Endothelial cell (in vitro differentiated cells): Measurements from ENCODE around the gene INSIG2. TPM values are rescaled to one million over a fixed set of nuclear protein-coding genes. Genes with fewer than 3 reads are reported as not detected.

ENCODE experiments used
- DNase-seq: peaks from one replicate; pipeline ENCODE4 v3.0.0; 2021; ENCODE audit warnings: low spot score
- H3K27ac Mint-ChIP-seq: one replicate; pipeline ENCODE4 v1.8.0; 2021; ENCODE audit warnings: mixed read lengths, inconsistent platforms; ENCODE audit not compliant: unreplicated experiment
- H3K27me3 Mint-ChIP-seq: one replicate; pipeline ENCODE4 v1.8.0; 2021; ENCODE audit warnings: mild to moderate bottlenecking, moderate library complexity, mixed read lengths, inconsistent platforms; ENCODE audit not compliant: unreplicated experiment
- H3K36me3 Mint-ChIP-seq: one replicate; pipeline ENCODE4 v1.8.0; 2021; ENCODE audit warnings: mild to moderate bottlenecking, low read depth, mixed read lengths, inconsistent platforms; ENCODE audit not compliant: unreplicated experiment
- H3K4me1 Mint-ChIP-seq: one replicate; pipeline ENCODE4 v1.8.0; 2021; ENCODE audit warnings: mild to moderate bottlenecking, mixed read lengths, inconsistent platforms; ENCODE audit not compliant: unreplicated experiment
- H3K4me3 Mint-ChIP-seq: one replicate; pipeline ENCODE4 v1.8.0; 2021; ENCODE audit warnings: mild to moderate bottlenecking, mixed read lengths, inconsistent platforms; ENCODE audit not compliant: unreplicated experiment
- H3K9me3 Mint-ChIP-seq: one replicate; pipeline ENCODE4 v1.8.0; 2021; ENCODE audit warnings: mixed read lengths, inconsistent platforms; ENCODE audit not compliant: unreplicated experiment
- CTCF ChIP-seq: fragments of 200-600 bp; sonication (generic); IDR thresholded peaks from one replicate; pipeline ENCODE4 v1.5.0; 2021; ENCODE audit warnings: antibody characterized with exemption; ENCODE audit not compliant: unreplicated experiment
- total RNA-seq: library from RNA; stranded (reverse); fragmentation: NEBNext Ultra II Directional; extraction: Animal tissue kit (Norgen Biotek cat#: 25700); gene quantifications from one replicate; pipeline ENCODE4 v1.2.1, GENCODE V29; 2021; ENCODE audit not compliant: unreplicated experiment

INSIG2 gene
- total RNA-seq, 1 donor from 2014 or later: 21.2 TPM

DNA sequence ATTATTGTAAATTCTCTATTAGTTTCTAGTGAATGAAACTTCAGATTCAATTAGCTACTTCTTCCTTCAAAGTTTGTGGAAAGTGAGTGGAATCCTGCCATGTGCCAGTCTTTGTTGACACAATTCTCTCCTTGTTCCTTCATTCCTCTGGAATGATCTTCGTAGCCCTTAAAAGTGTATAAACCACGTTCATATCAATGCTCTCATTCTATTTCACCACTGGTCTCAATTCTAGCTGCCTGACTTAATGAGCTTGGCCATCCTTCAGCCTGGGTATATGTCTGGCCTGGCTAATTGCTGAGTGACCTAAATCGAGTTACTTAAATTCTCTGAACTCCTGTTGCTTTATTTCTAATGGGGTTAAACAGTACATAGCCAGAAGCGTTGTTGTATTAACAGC, 43.5 kb downstream of the INSIG2 start:
- Mint-ChIP-seq H3K9me3 (no peaks in the 10 kb centered on the region), H3K4me1 (peaks cover 5% of the 10 kb centered on the region), H3K27me3 (peaks cover 4% of the 10 kb centered on the region), H3K36me3 (no peaks in the 10 kb centered on the region), H3K4me3 (no peak overlapping the region), H3K27ac (no peak overlapping the region)
- DNase-seq: no peak
- no peak for TF ChIP-seq CTCF

- Mint-ChIP-seq H3K27ac (no peak overlapping the region), H3K36me3 (no peaks in the 10 kb centered on the region), H3K27me3 (peaks cover 3% of the 10 kb centered on the region), H3K9me3 (no peaks in the 10 kb centered on the region), H3K4me1 (peaks cover 3% of the 10 kb centered on the region), H3K4me3 (no peak overlapping the region)
- no peak for DNase-seq
- TF ChIP-seq CTCF: no peak
Measured at GRCh38 chr2:118133916-118134315, 45.6 kb downstream of the INSIG2 start.

DNA sequence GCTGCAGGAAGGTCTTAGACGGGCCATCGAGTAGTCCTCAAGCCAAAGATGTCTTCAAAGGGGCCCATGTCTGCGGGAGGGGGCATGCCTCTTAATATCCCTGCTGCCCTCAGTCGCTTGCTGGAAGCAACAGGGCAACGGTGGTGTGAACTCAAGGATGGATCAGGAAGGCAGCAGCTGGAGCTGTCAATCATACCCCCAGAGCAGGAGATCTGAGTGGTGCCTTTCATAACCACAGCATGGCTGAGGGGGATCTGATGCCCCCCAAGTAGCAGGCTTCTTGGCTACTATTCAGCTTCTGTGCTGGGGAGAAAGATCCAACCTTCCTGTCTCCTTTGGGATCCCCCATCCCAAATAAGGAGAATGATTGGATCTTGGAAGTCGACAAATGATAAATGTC, 46.4 kb downstream of the INSIG2 start:
- no peak for DNase-seq
- no peak overlapping the region for H3K27ac Mint-ChIP-seq
- peaks cover 3% of the 10 kb centered on the region for H3K4me1 Mint-ChIP-seq
- peaks cover 3% of the 10 kb centered on the region for H3K27me3 Mint-ChIP-seq
- no peak for TF ChIP-seq CTCF
- no peaks in the 10 kb centered on the region for H3K36me3 Mint-ChIP-seq
- no peak overlapping the region for H3K4me3 Mint-ChIP-seq
- no peaks in the 10 kb centered on the region for H3K9me3 Mint-ChIP-seq

DNA sequence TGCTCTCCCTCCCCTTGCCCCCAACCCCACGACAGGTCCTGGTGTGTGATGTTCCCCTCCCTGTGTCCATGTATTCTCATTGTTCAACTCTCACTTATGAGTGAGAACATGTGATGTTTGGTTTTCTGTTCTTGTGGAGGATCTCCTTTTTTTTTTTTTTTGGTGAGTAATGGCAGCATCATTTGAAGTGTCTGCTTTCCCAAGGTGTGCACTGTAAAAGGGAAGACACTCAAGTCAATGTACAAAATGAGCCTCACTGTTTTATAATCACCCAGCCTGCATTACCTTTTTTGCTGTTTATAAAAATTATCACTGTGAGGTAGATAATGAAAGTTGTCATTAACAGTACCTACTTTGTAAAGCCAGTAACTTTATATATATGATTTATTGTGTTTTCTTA, 56.9 kb downstream of the INSIG2 start:
- DNase-seq: no peak
- H3K9me3 Mint-ChIP-seq: no peaks in the 10 kb centered on the region
- H3K27me3 Mint-ChIP-seq: no peaks in the 10 kb centered on the region
- no peaks in the 10 kb centered on the region for H3K4me1 Mint-ChIP-seq
- H3K4me3 Mint-ChIP-seq: no peak overlapping the region
- no peak overlapping the region for H3K27ac Mint-ChIP-seq
- H3K36me3 Mint-ChIP-seq: no peaks in the 10 kb centered on the region
- TF ChIP-seq CTCF: no peak

- H3K4me1 Mint-ChIP-seq: no peaks in the 10 kb centered on the region
- H3K27me3 Mint-ChIP-seq: no peaks in the 10 kb centered on the region
- no peak overlapping the region for H3K27ac Mint-ChIP-seq
- H3K36me3 Mint-ChIP-seq: no peaks in the 10 kb centered on the region
- DNase-seq: no peak
- no peak overlapping the region for H3K4me3 Mint-ChIP-seq
- H3K9me3 Mint-ChIP-seq: no peaks in the 10 kb centered on the region
- TF ChIP-seq CTCF: no peak
Measured at GRCh38 chr2:118145806-118146205, 57.5 kb downstream of the INSIG2 start.
